ENCODE data around the gene VWA8. TPM values are rescaled to one million over a fixed set of nuclear protein-coding genes. Genes with fewer than 3 reads are reported as not detected.

Gene VWA8
- total and polyA plus RNA-seq, 2 of the 8 experiments (the other 6 are each of a cell fraction or from before 2014, with no cell fraction given), result 5.9 to 19.6 TPM

- TF ChIP-seq KDM4A (IDR thresholded peaks at IDR 0.05; ENCODE audit: low read depth, low read length, severe bottlenecking), result no peak
- TF ChIP-seq NANOG (IDR thresholded peaks at IDR 0.05; ENCODE audit: insufficient read depth, low read depth, low read length, poor library complexity, severe bottlenecking), result no peak
- TF ChIP-seq USF2 (IDR thresholded peaks at IDR 0.05; ENCODE audit: low read length), result no peak
- no peak for TF ChIP-seq TAF1 (IDR thresholded peaks at IDR 0.05; ENCODE audit: low read depth, low read length)
- TF ChIP-seq BCL11A (IDR thresholded peaks at IDR 0.05; ENCODE audit: low read depth in 2 of 2, low read length in 2 of 2), result no peak
- TF ChIP-seq SP2 (IDR thresholded peaks at IDR 0.05; ENCODE audit: low read length), result no peak
These were observed 172.4 kb downstream of the VWA8 start (continued) for GRCh38 chr13:41788552-41788951.
